Stimulated activated CD4-positive, alpha-beta T cell treated with anti-CD3 and anti-CD28 coated beads, Interleukin-12 subunit alpha, Interleukin-12 subunit beta, amount 100 ng/mL, for 48 hours (primary cell): Measurements from ENCODE around the gene FOXL2NB.

Source experiments
- DNase-seq, 3 donors: peaks; one replicate each; pipeline ENCODE4 v3.0.0-alpha.2; 2020; ENCODE audit warnings: low read depth in 2 of 3, low spot score in 1 of 3

Gene FOXL2NB

GRCh38 chr3:138928727-138929372, 18.2 kb upstream of the FOXL2NB start:
- DNase-seq = no peak

- DNase-seq = no peak
These were observed 13.8 kb upstream of the FOXL2NB start for GRCh38 chr3:138933068-138933668.

GRCh38 chr3:138933981-138934691, 12.9 kb upstream of the FOXL2NB start:
- no peak for DNase-seq

- DNase-seq = no peak
These were observed 11.5 kb upstream of the FOXL2NB start for GRCh38 chr3:138935505-138935862.

GRCh38 chr3:138935863-138936740, 10.9 kb upstream of the FOXL2NB start:
- peak; percentile 56 to 82 (median 63) for DNase-seq

- no peak for DNase-seq
These were observed 10.0 kb upstream of the FOXL2NB start for GRCh38 chr3:138936741-138937689.

GRCh38 chr3:138937690-138938055, 9.3 kb upstream of the FOXL2NB start:
- DNase-seq = no peak

- DNase-seq = no peak
These were observed 8.8 kb upstream of the FOXL2NB start for GRCh38 chr3:138938056-138938876.

GRCh38 chr3:138938877-138939560, 8.0 kb upstream of the FOXL2NB start:
- DNase-seq = no peak

GRCh38 chr3:138939561-138940241, 7.3 kb upstream of the FOXL2NB start:
- no peak for DNase-seq

GRCh38 chr3:138940446-138940845, 6.6 kb upstream of the FOXL2NB start:
- DNase-seq = no peak

GRCh38 chr3:138941259-138941885, 5.6 kb upstream of the FOXL2NB start:
- DNase-seq = peak in 1 of 3 donors; percentile 37

- no peak for DNase-seq
These were observed 4.7 kb upstream of the FOXL2NB start for GRCh38 chr3:138942271-138942670.

- DNase-seq = no peak
These were observed 4.0 kb upstream of the FOXL2NB start for GRCh38 chr3:138942861-138943623.

GRCh38 chr3:138943724-138944653, 3.0 kb upstream of the FOXL2NB start:
- DNase-seq = no peak

- no peak for DNase-seq
These were observed 2.4 kb upstream of the FOXL2NB start for GRCh38 chr3:138944654-138944928.
